Stimulated activated CD8-positive, alpha-beta memory T cell treated with anti-CD3 and anti-CD28 coated beads, Interleukin-4, amount 100 ng/mL, for 24 hours (primary cell): Measurements from ENCODE around the gene SYNJ1.
A peak's percentile ranks its signal among the peaks of the same experiment; 100 is the strongest.
"Not testable (repeated sequence)": the region's sequence is repeated elsewhere in the genome, so short reads cannot be mapped to it uniquely, and the experiment has no call there.

ENCODE experiments used
- DNase-seq: peaks from one replicate; pipeline ENCODE4 v3.0.0-alpha.2; 2020; ENCODE audit warnings: low read depth

SYNJ1 gene

GRCh38 chr21:32612999-32613337 lies 114.8 kb downstream of the SYNJ1 start:
- no peak for DNase-seq

- peak; percentile 77 for DNase-seq
Measured at GRCh38 chr21:32612075-32612998, 115.5 kb downstream of the SYNJ1 start, which contains the start of gene CFAP298. Gene CFAP298, minus strand, starts transcription at chr21:32612377. Its CDS starts 134 bp downstream, at chr21:32612243.

GRCh38 chr21:32611471-32611997 lies 116.3 kb downstream of the SYNJ1 start:
- DNase-seq, result peak; percentile 19

- DNase-seq, result not testable (repeated sequence)
Measured at GRCh38 chr21:32610940-32611339, 116.9 kb downstream of the SYNJ1 start.

- no peak for DNase-seq
Measured at GRCh38 chr21:32608851-32609250, 119.0 kb downstream of the SYNJ1 start.

GRCh38 chr21:32605469-32605868 lies 122.3 kb downstream of the SYNJ1 start:
- DNase-seq, result no peak

GRCh38 chr21:32604464-32604863 lies 123.3 kb downstream of the SYNJ1 start:
- no peak for DNase-seq

- no peak for DNase-seq
Measured at GRCh38 chr21:32603131-32603530, 124.7 kb downstream of the SYNJ1 start.

DNA sequence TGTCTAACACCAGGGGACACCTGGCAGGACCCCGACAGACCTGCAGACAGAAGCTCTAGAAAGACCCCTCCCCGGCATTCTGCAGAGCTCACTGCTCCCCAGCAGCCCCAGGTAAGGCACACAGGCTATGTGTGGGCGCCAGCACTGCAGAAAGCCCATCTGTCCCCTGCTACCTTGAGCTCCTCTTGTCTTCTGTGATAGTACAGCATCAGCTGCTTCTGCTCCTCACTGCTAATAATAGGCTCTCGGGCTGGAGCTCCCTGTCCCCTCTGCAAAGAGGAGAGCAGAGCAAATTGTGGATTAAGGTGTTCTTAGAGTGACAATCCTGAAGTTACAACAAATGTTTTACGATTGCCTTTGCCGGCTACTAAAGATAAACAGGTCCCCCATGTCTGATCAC lies 125.7 kb downstream of the SYNJ1 start:
- DNase-seq, result no peak

- no peak for DNase-seq
Measured at GRCh38 chr21:32599526-32599925, 128.3 kb downstream of the SYNJ1 start.

GRCh38 chr21:32599091-32599490 lies 128.7 kb downstream of the SYNJ1 start:
- DNase-seq, result no peak

DNA sequence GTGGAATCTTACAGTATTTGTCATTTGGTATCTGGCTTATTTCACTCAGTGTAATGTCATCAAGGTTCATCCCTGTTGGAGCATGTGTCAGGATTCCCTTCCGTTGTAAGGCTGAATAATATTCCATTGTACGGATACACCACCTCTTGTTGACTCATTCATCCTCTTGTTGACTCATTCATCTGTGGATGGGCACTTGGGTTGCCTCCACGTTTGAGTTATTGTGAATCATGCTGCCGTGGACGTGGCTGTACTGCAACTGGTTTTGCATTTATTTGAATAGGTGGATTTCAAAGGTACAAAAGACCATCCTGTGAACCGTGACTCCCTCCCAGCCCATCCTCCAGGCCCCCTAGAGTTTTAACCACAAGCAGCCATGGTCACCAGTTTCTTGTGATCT lies 130.6 kb downstream of the SYNJ1 start:
- no peak for DNase-seq

DNA sequence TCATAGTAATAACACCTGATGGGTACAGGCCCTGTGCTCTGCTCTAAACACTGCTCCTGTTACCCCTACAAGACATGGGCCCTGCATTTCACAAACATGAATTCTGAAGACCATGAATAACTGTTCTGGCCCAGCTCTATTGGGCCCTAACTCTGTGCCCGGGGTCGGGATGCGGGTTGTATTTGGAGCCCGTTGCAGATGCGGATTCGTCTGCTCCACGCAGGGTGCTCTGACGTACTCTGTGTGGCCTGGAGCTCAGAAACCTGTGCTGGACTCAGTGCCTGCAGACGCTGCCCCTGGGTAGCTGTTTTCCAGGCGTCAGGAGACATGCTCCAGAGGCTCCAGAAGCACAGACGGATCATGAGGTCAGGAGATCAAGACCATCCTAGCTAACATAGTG lies 132.4 kb downstream of the SYNJ1 start:
- no peak for DNase-seq

DNA sequence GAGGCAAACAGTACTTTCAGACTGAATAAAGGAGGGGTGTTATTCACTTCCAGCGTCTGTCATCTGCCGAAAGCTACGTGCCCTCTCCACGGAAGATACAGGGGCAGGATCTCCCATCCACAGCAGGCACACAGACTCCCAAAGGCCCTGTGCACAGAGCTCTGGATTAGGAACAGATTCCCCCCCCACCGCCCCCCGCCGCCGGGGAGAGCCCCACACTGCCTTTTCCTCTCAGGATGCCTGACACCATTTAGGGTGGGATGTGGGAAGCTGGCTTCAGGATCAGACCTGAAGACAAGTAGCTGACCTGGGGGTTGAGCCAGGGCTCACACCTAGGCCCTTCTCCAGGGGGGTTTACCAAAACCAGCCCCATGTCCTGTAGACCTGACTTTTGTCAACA lies 134.1 kb downstream of the SYNJ1 start:
- no peak for DNase-seq

DNA sequence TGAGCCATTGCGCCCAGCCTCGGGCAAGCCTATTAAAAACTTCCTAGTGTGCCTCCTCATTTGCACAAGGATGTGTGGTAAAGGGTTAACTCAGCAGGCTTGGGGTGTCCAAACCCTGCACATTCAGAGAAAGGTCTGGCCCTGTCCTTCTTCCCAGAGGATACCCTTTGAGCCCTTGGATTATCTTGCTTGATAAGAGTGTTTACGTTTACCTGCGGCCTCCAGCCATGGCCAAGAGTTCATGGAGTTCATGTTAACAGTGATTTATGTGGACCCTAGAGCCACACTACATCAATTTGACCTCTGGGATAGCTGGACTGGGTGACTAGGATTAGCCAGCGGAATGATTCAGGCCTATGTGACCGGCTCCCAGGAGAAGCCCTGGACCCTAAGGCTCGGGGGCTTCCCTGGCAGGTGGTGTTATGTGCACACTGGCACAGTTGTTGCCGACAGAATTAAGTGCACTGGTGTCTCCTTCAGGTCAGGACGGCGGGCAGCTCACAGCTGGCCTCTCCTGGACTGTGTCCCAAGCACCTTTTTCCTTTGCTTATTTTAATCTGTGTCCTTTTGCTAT lies 134.8 kb downstream of the SYNJ1 start:
- DNase-seq, result no peak

DNA sequence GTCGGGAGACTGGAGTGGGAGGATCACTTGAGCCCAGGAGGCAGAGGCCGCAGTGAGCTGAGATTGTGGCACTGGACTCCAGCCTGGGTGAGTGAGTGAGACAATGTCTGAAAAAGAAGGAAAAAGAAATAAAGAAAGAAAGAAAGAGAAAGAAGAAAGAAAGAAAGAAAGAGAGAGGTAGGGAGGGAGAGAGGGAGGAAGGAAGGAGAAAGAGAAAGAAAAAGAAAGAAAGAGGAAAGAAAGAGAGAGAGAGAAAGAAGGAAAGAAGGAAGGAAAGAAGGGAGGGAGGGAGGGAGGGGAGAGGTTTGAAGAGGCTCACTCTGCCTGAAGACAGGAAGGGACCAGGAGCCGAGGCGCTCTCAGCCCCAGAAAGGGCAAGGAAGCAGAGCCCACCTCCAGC lies 137.7 kb downstream of the SYNJ1 start:
- no peak for DNase-seq

- DNase-seq, result no peak
Measured at GRCh38 chr21:32587651-32588050, 140.2 kb downstream of the SYNJ1 start.

DNA sequence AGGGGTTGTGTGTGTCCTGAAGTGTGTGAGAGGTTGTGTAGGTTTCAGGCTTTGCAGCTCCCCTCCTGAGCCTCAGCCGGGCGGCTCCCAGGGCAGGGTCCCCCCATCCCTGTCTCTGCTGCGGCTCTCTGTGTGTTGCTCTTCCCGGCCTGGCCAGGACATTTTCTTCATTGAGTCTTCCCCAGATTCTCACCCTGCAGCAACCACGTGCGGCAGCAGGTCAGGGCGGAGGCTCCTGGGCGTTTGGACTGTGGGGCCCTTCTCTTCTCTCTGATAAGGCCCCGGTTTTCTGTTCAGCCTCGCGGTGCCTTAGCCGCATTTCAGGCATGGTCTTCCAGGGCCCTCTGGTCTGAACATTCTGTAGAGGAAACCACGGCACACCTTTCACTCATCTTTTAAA lies 140.7 kb downstream of the SYNJ1 start:
- no peak for DNase-seq

- DNase-seq, result no peak
Measured at GRCh38 chr21:32585970-32586369, 141.8 kb downstream of the SYNJ1 start.

DNA sequence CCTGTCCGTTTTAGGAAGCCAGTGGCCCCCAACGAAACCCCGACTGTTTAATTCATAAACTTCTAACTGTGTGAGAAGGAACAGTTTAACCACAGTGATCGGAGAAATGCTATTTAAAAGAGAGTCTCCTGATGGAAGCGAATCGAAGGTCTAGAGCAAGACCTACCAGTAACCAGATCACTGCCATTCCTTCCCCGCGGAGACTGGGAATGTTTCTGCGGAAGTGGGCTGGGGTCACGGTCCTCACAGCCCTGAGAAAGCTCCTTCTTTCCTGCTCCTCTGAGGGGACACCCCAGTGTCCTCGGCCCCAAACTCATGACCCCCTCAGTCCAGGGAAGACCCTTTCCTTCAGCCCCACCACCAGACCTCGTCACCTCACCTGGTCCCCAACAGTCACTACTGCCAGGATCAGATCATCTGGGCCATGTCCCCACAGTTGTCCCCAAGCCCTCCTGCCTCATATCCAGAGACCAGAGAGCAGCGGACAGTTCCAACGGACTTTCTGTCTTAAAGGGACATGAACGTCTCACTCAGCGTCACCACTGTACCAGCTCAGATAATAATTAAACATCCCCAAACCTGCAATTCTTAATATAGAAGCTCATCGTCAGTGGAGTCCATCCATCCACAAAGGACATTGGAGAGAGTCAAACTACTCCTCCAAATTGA lies 142.6 kb downstream of the SYNJ1 start, which contains the start of gene TCP10L:
Gene TCP10L, minus strand, starts transcription at position 482 of the 669 bp plus-strand sequence. CDS start 1,219 bp downstream, outside the sequence.
- no peak for DNase-seq

DNA sequence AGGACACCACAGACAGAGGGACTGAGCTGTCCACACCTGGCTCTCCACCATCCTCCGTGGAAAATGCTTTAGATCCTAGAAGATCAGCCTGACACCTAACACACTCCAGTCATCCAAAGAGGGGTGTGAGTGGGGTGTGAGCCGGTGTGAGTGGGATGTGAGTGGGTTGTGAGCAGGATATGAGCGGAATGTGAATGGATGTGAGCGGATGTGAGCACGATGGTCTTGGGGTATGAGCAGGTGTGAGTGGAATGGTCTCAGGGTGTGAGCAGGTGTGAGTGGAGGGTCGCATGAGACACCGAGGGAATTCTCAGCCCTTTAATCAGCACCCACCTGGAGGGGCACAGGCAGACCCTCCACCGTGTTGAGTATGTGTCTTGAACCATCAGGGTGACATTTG lies 143.3 kb downstream of the SYNJ1 start:
- no peak for DNase-seq

- DNase-seq, result no peak
Measured at GRCh38 chr21:32581732-32582131, 146.1 kb downstream of the SYNJ1 start.

DNA sequence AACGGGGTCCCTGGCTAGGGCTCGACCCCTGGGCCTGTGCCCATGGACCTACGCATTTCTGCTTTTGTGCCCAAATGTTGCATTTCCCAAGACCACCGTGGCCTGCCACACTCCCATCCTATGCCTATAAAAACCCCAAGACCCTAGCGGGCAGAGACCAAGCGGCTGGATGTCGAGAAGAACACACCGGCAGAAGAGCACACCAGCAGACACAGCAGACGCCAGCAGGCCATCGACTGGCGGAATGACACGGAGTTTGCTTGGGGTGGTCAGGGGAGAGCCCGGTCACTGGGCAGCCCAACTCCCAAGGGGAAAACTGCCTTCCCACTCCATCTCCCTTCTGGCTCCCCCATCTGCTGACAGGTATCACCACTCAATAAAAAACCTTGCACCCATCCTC lies 146.9 kb downstream of the SYNJ1 start:
- no peak for DNase-seq
